Pancreas (tissue), 10 donors: ENCODE measurements around the gene FMNL1. TPM values are rescaled to one million over a fixed set of nuclear protein-coding genes. Genes with fewer than 3 reads are reported as not detected.

ENCODE experiments used
- ATAC-seq, 4 donors: fragments of 200-7000 bp; cut with Tn5 transposase; one replicate each; pipeline versions ENCODE4 v1.8.0 to v1.9.1; 2020; ENCODE audit warnings: mild to moderate bottlenecking in 4 of 4, moderate library complexity in 4 of 4
- DNase-seq, 6 donors: peaks; one replicate each; pipeline ENCODE4 v3.0.0-alpha.2; 2020
- FAIRE-seq: peaks from 2 replicates; lab custom pipeline; 2012; peaks lifted over from hg19 to GRCh38; lab: Jason Lieb, UNC
- H3K27ac ChIP-seq, 4 donors: fragments of 200-600 bp; sonication (generic); 1 replicate in 3 of 4; 2 replicates in 1 of 4; pipeline versions ENCODE4 v1.5.0 to v1.8.0; 2020
- H3K27me3 ChIP-seq, 4 donors: fragments of 200-600 bp; one replicate each; pipeline ENCODE4 v1.8.0; 2021
- H3K36me3 ChIP-seq, 3 donors: fragments of 200-600 bp; sonication (generic) in 1 of 3; one replicate each; pipeline versions ENCODE4 v1.5.0 to v1.8.0; 2020 to 2021
- H3K4me1 ChIP-seq, 3 donors: fragments of 200-600 bp; one replicate each; pipeline ENCODE4 v1.8.0; 2021
- H3K4me3 ChIP-seq, 4 donors: fragments of 200-600 bp; sonication (generic) in 2 of 4; one replicate each; pipeline versions ENCODE4 v1.5.0 to v1.8.0; 2020 to 2021
- H3K9me3 ChIP-seq, 4 donors: fragments of 200-600 bp; one replicate each; pipeline ENCODE4 v1.8.0; 2021
- WGBS, 2 donors: extraction: QIAGEN DNeasy Blood & Tissue Kit; methylation state at CpG; one replicate each; pipeline ENCODE4 v1.1.7; 2013; 5-methylcytosine and 5-hydroxymethylcytosine counted together
- intact Hi-C, 3 donors: fragments of 100-400 bp; cut with DNase I; formaldehyde crosslinking; loops; one replicate each; pipeline versions ENCODE4 v1.11.1 to v1.14.2; 2022
- polyA plus RNA-seq, 2 donors: library from polyadenylated mRNA; stranded (reverse); fragments of 200-250 nt; gene quantifications; one replicate each; pipeline ENCODE4 v1.2.3, GENCODE V29; 2013
- total RNA-seq, 6 donors: library from RNA; stranded (reverse); fragmentation: NEBNext Ultra II Directional in 4 of 6; extraction: Animal tissue kit (Norgen Biotek cat#: 25700) in 4 of 6; gene quantifications; one replicate each; pipeline versions ENCODE4 v1.2.1 to v1.2.4, GENCODE V29; 2021 to 2023
- TF ChIP-seq, protein P1 (sequence below), 4 donors: fragments of 200-600 bp; sonication (generic) in 3 of 4; IDR thresholded peaks; one replicate each; pipeline versions ENCODE4 v1.5.0 to v1.8.0; 2021; ENCODE audit warnings: antibody characterized with exemption in 4 of 4
- donor health status: healthy with polysubstance abuse.
- donor health status: DM: no; HTN: no; CAD: no; lungs with moderate emphysema.
- donor health status: DM: no; HTN: no; CAD: no.
- donor health status: control.
- donor health status: control.
- donor health status: Bipolar disorder and iron deficiency.
- donor health status: DM: yes; HTN: yes; CAD: no.
- donor health status: DM: no; HTN: no; CAD: no.
- donor health status: DM: no; HTN: no; CAD: no.
- donor health status: DM: yes; HTN: yes; CAD: no.

FMNL1 gene
- total and polyA plus RNA-seq, 8 donors = 1.9 to 22.1 (median 5.4) TPM

DNA sequence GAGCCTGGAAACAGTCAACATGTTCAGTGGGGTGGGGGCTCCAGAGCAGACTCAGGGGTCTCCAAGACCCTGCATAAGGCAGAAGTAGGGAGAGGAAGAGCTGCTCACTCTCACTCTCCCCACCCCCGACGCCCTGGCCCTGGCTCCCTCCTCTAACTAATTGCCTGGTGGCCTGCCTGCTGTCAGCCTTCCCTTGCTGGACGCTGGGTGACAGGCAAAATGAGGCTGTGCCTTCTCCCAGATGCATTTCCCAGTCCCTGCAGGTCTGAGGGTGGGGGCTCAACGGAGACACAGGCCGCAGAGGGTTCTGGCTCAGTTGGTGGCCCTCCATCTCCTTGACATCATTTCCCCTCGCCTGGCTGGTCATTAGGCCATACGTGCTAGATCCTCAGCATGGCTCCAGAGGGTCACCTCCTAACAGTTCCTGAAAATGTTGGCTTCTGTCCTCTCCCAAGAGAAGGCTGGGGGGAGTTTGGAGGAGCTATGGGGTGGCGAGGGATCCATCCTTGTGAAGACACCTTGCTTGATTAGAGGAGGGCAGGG lies 1.4 kb downstream of the FMNL1 start:
- no peaks in the 10 kb centered on the region for H3K36me3 ChIP-seq
- no peak for ATAC-seq
- peaks cover 2 to 10% (median 5%) of the 10 kb centered on the region in 3 donors for H3K4me1 ChIP-seq
- H3K27ac ChIP-seq = no peak overlapping the region
- H3K27me3 ChIP-seq = no peaks in the 10 kb centered on the region
- intact Hi-C loops = loop anchor here in 2 of 3 donors (5.0 to 10.0 kb wide), 2 partner anchors 164 to 602 kb away; no protein-coding TSS in a partner anchor
- FAIRE-seq = no peak
- TF ChIP-seq, protein P1, sequence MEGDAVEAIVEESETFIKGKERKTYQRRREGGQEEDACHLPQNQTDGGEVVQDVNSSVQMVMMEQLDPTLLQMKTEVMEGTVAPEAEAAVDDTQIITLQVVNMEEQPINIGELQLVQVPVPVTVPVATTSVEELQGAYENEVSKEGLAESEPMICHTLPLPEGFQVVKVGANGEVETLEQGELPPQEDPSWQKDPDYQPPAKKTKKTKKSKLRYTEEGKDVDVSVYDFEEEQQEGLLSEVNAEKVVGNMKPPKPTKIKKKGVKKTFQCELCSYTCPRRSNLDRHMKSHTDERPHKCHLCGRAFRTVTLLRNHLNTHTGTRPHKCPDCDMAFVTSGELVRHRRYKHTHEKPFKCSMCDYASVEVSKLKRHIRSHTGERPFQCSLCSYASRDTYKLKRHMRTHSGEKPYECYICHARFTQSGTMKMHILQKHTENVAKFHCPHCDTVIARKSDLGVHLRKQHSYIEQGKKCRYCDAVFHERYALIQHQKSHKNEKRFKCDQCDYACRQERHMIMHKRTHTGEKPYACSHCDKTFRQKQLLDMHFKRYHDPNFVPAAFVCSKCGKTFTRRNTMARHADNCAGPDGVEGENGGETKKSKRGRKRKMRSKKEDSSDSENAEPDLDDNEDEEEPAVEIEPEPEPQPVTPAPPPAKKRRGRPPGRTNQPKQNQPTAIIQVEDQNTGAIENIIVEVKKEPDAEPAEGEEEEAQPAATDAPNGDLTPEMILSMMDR (IDR thresholded peaks at IDR 0.05) = no peak
- WGBS, 2 donors = 73 to 77% methylated on average over 8 of the region's 8 CpGs
- DNase-seq = no peak
- peak overlapping the region in 1 of 4 donors; percentile 61 for H3K4me3 ChIP-seq
- H3K9me3 ChIP-seq = no peaks in the 10 kb centered on the region

- intact Hi-C loops = loop anchor here in 2 of 3 donors (5.0 to 10.0 kb wide), 2 partner anchors 163 to 601 kb away; no protein-coding TSS in a partner anchor
- H3K27me3 ChIP-seq = no peaks in the 10 kb centered on the region
- TF ChIP-seq, protein P1 (IDR thresholded peaks at IDR 0.05) = no peak
- WGBS, 2 donors = 86 to 89% methylated on average over 12 of the region's 12 CpGs
- peak in 1 of 6 donors; percentile 59 for DNase-seq
- peak overlapping the region in 1 of 4 donors; percentile 61 for H3K4me3 ChIP-seq
- H3K9me3 ChIP-seq = no peaks in the 10 kb centered on the region
- H3K4me1 ChIP-seq = peaks cover 7 to 15% (median 11%) of the 10 kb centered on the region in 3 donors
- no peaks in the 10 kb centered on the region for H3K36me3 ChIP-seq
- no peak for FAIRE-seq
- no peak for ATAC-seq
- H3K27ac ChIP-seq = peak overlapping the region in 1 of 4 donors; percentile 11
These were observed 2.1 kb downstream of the FMNL1 start for GRCh38 chr17:45223539-45224528.

GRCh38 chr17:45224671-45225050 lies 3.0 kb downstream of the FMNL1 start:
- no peaks in the 10 kb centered on the region for H3K9me3 ChIP-seq
- WGBS, 2 donors = 86 to 90% methylated on average over 9 of the region's 9 CpGs
- no peak for ATAC-seq
- no peaks in the 10 kb centered on the region for H3K36me3 ChIP-seq
- intact Hi-C loops = loop anchor here in 2 of 3 donors (5.0 to 10.0 kb wide), 2 partner anchors 163 to 600 kb away; no protein-coding TSS in a partner anchor
- no peak overlapping the region for H3K27ac ChIP-seq
- TF ChIP-seq, protein P1 (IDR thresholded peaks at IDR 0.05) = no peak
- H3K4me1 ChIP-seq = peaks cover 8 to 14% (median 11%) of the 10 kb centered on the region in 3 donors
- peak overlapping the region in 1 of 4 donors; percentile 61 for H3K4me3 ChIP-seq
- no peak for FAIRE-seq
- H3K27me3 ChIP-seq = no peaks in the 10 kb centered on the region
- DNase-seq = peak in 1 of 6 donors; percentile 66

GRCh38 chr17:45225051-45225700 lies 3.5 kb downstream of the FMNL1 start:
- TF ChIP-seq, protein P1 (IDR thresholded peaks at IDR 0.05) = no peak
- DNase-seq (peak in 2 of 6 donors; percentile 11 to 63), ATAC-seq (no peak), FAIRE-seq (no peak)
- WGBS, 2 donors = 83 to 85% methylated on average over 7 of the region's 7 CpGs
- Histone ChIP-seq H3K36me3 (no peaks in the 10 kb centered on the region), H3K4me1 (peaks cover 8 to 14% (median 11%) of the 10 kb centered on the region in 3 donors), H3K4me3 (peak overlapping the region in 1 of 4 donors; percentile 61), H3K27me3 (no peaks in the 10 kb centered on the region), H3K27ac (peak overlapping the region in 2 of 4 donors; percentile 33 to 64), H3K9me3 (no peaks in the 10 kb centered on the region)
- intact Hi-C loops = loop anchor here in 1 of 3 donors (10.0 kb wide), 1 partner anchor 600 kb away; no protein-coding TSS in a partner anchor
